Stimulated activated CD8-positive, alpha-beta memory T cell treated with anti-CD3 and anti-CD28 coated beads, Interleukin-4, amount 100 ng/mL, for 1 hour (primary cell): ENCODE data around the gene ARHGAP5.

Experiments
- DNase-seq, 2 donors: peaks; one replicate each; pipeline ENCODE4 v3.0.0-alpha.2; 2020; ENCODE audit warnings: low read depth in 2 of 2, low spot score in 1 of 2

Gene ARHGAP5

GRCh38 chr14:32076278-32077080 is 625 bp upstream of the ARHGAP5 start:
- DNase-seq: peak; percentile 47 to 52

DNA sequence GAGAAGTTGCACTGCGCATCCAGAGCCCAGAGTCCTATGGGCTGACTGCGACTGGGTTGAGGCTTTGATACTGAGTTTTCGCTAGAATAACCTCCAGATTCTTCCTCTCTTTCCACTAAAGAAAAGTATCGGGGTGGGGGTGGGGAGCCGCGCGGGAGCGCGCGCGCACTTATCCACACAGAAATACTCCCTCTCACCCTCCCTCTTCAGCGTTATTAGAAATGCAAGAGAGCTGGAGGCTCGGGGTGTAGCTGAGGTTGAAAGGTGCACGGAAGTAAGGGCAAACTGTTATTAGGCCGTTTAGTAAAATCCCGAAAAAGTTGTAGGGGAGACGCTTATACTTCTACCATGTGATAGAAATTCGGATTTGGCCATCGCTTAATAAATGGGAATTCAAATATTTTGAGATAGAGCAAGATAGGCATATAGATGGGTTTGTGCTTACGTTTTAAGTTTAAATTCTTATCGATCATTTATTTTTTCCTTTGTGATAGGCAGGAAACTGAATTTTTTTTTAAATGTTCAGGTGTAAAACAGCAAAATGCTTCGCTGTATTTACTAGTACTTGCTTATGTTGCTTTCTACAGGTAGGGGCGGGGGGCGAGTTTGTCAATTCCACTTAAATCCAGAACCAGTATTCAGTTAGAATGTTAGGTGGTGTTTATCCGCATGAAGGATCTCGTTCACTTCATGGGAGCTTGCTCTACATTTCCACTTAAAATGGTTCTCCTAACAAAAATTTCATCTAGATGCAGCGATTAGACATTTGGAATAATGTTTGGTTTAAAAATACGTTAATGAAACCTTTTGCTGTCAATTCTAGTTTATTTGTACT is 1.1 kb downstream of the ARHGAP5 start:
- DNase-seq: no peak

GRCh38 chr14:32078858-32079216 is 1.7 kb downstream of the ARHGAP5 start:
- DNase-seq: no peak

- DNase-seq: no peak
Observed at GRCh38 chr14:32079264-32079663, 2.2 kb downstream of the ARHGAP5 start.

- DNase-seq: no peak
Observed at GRCh38 chr14:32080001-32080510, 3.0 kb downstream of the ARHGAP5 start.

GRCh38 chr14:32081901-32082300 is 4.8 kb downstream of the ARHGAP5 start:
- no peak for DNase-seq

DNA sequence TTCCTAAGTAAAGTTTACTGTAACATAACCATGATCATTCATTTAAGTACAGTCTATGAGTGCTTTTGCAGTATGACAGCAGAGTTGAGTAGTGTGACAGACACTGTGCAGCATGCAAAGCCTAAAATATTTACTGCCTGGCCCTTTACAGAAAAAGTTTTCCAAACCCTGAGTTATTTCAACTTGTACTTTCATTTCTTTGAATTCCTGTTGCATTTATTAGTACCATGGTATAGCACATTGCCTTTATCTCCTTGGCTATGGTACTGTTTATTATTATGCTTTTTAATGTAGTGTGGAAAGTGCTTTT is 6.2 kb downstream of the ARHGAP5 start:
- no peak for DNase-seq

DNA sequence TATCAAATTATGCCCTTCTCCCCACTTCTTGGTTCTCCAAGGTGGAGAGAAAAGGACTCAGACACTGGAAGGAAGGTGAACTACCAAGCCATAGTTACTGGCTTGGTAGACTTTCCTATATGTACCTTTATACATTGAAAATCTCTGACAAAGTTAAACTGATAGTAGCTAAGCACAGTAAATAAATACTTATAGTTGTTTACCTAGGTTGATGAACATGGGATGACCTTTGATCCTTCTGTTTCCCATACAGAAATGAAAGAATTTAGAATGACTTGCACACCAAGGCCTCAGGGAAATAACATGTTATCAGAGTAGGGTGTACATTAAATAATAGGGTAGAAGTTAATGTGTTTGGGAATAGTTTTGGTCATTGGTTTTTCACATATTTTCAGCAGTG is 6.7 kb downstream of the ARHGAP5 start:
- DNase-seq: no peak

DNA sequence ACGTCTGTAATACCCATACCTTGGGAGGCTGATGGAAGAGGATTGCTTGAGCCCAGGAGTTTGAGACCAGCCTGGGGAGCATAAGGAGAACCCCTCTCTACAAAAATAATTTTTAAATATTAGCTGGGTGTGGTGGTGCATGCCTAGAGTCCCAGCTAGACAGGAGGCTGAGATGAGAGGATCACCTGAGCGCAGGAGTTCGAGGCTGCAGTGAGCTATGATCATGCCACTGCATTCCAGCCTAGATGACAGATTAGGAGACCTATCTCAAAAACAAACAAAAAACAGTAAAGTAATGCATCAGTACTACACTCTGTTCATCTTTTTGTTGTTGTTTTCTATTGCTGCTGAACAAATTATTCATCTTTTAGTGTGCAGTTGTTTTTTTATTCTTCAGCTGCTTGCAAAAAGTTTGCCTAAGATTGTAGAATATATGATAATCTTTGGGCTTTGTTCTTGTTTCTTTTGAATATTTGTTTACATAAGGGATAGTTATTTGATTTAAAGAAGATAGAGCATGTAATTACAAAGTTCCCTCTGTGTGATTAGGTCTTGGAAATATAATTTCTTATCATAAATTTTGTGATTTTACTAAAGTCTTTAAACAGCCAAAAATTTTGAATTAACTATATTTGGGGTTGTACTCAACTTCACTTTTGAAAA is 8.2 kb downstream of the ARHGAP5 start:
- no peak for DNase-seq

DNA sequence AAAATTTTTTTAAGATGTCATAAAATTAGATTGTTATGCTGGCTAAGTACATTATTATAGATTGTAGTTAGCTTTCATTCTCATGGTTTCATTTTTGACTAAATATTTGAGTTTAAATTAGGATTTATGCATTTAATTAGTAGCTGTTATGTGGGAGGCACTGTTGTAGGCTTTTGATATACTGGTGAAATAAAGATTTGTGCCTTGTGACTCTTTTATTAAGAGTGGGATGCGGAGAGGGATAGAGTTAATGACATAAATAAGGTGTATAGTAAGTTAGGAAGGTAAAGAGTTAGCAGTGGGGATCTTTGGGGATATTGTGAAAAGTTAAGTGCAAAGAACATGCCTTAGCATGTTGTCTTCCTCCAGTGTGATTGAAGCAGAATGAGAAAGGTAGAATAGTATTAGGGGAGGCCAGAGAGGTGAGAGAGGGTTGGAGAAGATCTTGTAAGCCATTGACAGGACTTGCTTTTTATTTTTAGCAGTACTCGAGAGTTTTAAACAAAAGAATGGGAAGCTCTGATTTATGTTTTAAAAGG is 8.8 kb downstream of the ARHGAP5 start:
- DNase-seq: no peak

GRCh38 chr14:32087173-32087861 is 10.2 kb downstream of the ARHGAP5 start:
- DNase-seq: no peak

DNA sequence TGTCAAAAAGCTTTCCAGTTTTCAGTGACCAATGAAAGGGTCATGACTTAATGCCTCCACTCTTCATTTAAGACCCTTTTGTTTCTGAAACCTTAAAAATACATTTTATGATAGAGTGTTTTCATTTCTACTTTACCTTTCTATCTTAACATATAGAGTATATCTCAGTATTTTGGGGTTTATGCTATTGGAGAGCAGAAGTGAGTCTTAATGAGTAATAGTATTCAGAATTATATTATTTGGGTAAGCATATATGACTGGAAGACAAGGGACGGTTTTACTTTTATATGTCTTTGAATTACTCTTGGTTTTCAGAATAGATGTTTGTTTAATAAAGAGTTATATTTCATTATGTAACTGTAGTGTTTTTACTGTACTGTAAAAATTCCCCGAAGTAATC is 10.8 kb downstream of the ARHGAP5 start:
- no peak for DNase-seq

DNA sequence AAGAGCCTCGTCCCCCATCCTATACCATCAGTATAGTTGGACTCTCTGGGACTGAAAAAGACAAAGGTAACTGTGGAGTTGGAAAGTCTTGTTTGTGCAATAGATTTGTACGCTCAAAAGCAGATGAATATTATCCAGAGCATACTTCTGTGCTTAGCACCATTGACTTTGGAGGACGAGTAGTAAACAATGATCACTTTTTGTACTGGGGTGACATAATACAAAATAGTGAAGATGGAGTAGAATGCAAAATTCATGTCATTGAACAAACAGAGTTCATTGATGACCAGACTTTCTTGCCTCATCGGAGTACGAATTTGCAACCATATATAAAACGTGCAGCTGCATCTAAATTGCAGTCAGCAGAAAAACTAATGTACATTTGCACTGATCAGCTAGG is 13.6 kb downstream of the ARHGAP5 start:
- no peak for DNase-seq

GRCh38 chr14:32099473-32099872 is 22.4 kb downstream of the ARHGAP5 start:
- DNase-seq: no peak

- no peak for DNase-seq
Observed at GRCh38 chr14:32100175-32100574, 23.1 kb downstream of the ARHGAP5 start.

DNA sequence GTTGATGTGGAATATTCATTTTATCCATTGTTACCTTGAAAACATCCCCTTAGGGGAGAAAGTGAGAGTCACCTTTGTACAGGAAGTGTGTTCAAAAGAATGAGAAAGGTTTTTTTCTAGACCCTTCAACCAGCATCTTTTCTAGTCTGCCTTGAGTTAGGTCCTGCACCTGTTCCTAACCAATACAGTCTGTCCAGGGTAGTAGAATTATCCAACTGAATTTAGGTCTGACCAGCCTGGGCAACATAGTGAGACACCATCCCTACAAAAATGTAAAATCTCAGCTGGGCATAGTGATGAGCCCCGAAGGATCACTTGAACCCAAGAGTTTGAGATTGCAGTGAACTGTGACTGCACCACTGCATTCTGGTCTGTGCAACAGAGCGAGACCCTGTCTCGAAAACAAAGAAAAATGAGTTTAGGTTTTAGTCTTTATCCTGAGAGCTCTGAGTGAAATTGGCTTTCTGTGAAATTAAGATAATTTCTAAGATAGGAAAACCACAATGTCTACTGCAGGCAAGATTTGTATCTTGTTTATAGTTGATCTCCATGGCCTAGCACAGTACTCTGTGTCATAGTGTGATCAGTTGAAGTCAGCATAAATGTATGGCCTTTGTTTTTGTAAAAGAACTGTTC is 25.2 kb downstream of the ARHGAP5 start:
- DNase-seq: no peak

GRCh38 chr14:32102968-32103367 is 25.9 kb downstream of the ARHGAP5 start:
- DNase-seq: no peak

GRCh38 chr14:32104308-32104707 is 27.2 kb downstream of the ARHGAP5 start:
- no peak for DNase-seq

GRCh38 chr14:32104803-32105202 is 27.7 kb downstream of the ARHGAP5 start:
- DNase-seq: no peak

GRCh38 chr14:32109676-32110547 is 32.8 kb downstream of the ARHGAP5 start:
- DNase-seq: no peak
